SKM-1 (cell line): Measurements from ENCODE around the gene FNDC1.
"Not testable (repeated sequence)": the region's sequence is repeated elsewhere in the genome, so short reads cannot be mapped to it uniquely, and the experiment has no call there.

Experiments used
- DNase-seq: peaks from one replicate; lab custom pipeline; 2025; ENCODE audit not compliant: unreplicated experiment; lab: John Stamatoyannopoulos, UW

The FNDC1 gene

GRCh38 chr6:159169193-159169555 lies at the start of gene FNDC1:
TSS of gene FNDC1 (plus strand) at chr6:159169400. CDS start at chr6:159169597, 197 bp downstream.
- no peak for DNase-seq

- DNase-seq: no peak
Measured at GRCh38 chr6:159119791-159120190, 49.4 kb upstream of the FNDC1 start.

GRCh38 chr6:159121486-159121885 lies 47.7 kb upstream of the FNDC1 start:
- no peak for DNase-seq

GRCh38 chr6:159122453-159122852 lies 46.7 kb upstream of the FNDC1 start:
- no peak for DNase-seq

GRCh38 chr6:159123831-159124230 lies 45.4 kb upstream of the FNDC1 start:
- DNase-seq: not testable (repeated sequence)

- no peak for DNase-seq
Measured at GRCh38 chr6:159125014-159125609, 44.1 kb upstream of the FNDC1 start.

- DNase-seq: no peak
Measured at GRCh38 chr6:159125951-159126352, 43.2 kb upstream of the FNDC1 start.

GRCh38 chr6:159126590-159126989 lies 42.6 kb upstream of the FNDC1 start:
- DNase-seq: no peak

GRCh38 chr6:159127701-159128100 lies 41.5 kb upstream of the FNDC1 start:
- DNase-seq: no peak

- no peak for DNase-seq
Measured at GRCh38 chr6:159128978-159129377, 40.2 kb upstream of the FNDC1 start.

- no peak for DNase-seq
Measured at GRCh38 chr6:159130846-159131245, 38.4 kb upstream of the FNDC1 start.

- DNase-seq: no peak
Measured at GRCh38 chr6:159131709-159132108, 37.5 kb upstream of the FNDC1 start.

GRCh38 chr6:159132664-159133063 lies 36.5 kb upstream of the FNDC1 start:
- no peak for DNase-seq

- DNase-seq: peak; percentile 64
Measured at GRCh38 chr6:159134701-159135364, 34.4 kb upstream of the FNDC1 start.

- DNase-seq: no peak
Measured at GRCh38 chr6:159137676-159138075, 31.5 kb upstream of the FNDC1 start.

GRCh38 chr6:159142531-159142930 lies 26.7 kb upstream of the FNDC1 start:
- no peak for DNase-seq

GRCh38 chr6:159148641-159149040 lies 20.6 kb upstream of the FNDC1 start:
- no peak for DNase-seq

GRCh38 chr6:159149641-159150040 lies 19.6 kb upstream of the FNDC1 start:
- no peak for DNase-seq

GRCh38 chr6:159151266-159151855 lies 17.8 kb upstream of the FNDC1 start:
- peak; percentile 45 for DNase-seq

GRCh38 chr6:159152041-159152440 lies 17.2 kb upstream of the FNDC1 start:
- DNase-seq: no peak

- DNase-seq: no peak
Measured at GRCh38 chr6:159152782-159153181, 16.4 kb upstream of the FNDC1 start.

GRCh38 chr6:159155679-159156078 lies 13.5 kb upstream of the FNDC1 start:
- no peak for DNase-seq

GRCh38 chr6:159156089-159156488 lies 13.1 kb upstream of the FNDC1 start:
- DNase-seq: no peak
